Measurements from ENCODE around the gene NUDT1. TPM values are rescaled to one million over a fixed set of nuclear protein-coding genes. Genes with fewer than 3 reads are reported as not detected.

Gene NUDT1
- total RNA-seq, 6 donors from 2014 or later = 6.3 to 23.2 (median 13.9) TPM

- peaks cover 0 to 42% (median 25%) of the 10 kb centered on the region in 4 donors for H3K36me3 ChIP-seq
- no peak overlapping the region for H3K4me3 ChIP-seq
Observed at GRCh38 chr7:2237109-2237602, 4.9 kb upstream of the NUDT1 start.

DNA sequence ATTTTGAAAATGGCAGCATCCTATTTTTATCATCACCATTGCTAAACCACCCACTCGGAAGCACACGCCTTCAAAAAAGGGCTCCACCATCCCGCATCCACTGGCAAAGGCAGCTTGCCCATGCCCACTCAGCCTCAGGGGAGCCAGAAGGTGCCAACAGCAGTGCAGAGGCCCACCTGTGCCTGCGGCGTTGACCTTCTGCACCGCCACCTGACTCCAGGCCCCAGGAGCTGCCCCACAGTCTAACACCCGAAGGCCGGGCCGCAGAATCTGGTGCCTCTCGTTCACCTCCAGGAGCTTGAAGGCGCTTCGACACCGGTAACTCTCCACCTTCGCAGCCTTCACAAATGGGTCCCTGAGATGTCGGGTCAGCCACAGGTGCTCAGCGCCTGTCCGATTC lies 2.8 kb upstream of the NUDT1 start:
- Histone ChIP-seq H3K4me1 (peaks cover 8 to 41% (median 24%) of the 10 kb centered on the region in 4 donors), H3K4me3 (no peak overlapping the region), H3K9me3 (no peaks in the 10 kb centered on the region), H3K27ac (no peak overlapping the region), H3K36me3 (peaks cover 0 to 40% (median 25%) of the 10 kb centered on the region in 4 donors), H3K27me3 (no peaks in the 10 kb centered on the region)
- TF ChIP-seq POLR2A (IDR thresholded peaks at IDR 0.05) (no peak), POLR2AphosphoS5 (IDR thresholded peaks at IDR 0.05) (no peak), EP300 (IDR thresholded peaks at IDR 0.05) (no peak)
- TF ChIP-seq, protein P1, sequence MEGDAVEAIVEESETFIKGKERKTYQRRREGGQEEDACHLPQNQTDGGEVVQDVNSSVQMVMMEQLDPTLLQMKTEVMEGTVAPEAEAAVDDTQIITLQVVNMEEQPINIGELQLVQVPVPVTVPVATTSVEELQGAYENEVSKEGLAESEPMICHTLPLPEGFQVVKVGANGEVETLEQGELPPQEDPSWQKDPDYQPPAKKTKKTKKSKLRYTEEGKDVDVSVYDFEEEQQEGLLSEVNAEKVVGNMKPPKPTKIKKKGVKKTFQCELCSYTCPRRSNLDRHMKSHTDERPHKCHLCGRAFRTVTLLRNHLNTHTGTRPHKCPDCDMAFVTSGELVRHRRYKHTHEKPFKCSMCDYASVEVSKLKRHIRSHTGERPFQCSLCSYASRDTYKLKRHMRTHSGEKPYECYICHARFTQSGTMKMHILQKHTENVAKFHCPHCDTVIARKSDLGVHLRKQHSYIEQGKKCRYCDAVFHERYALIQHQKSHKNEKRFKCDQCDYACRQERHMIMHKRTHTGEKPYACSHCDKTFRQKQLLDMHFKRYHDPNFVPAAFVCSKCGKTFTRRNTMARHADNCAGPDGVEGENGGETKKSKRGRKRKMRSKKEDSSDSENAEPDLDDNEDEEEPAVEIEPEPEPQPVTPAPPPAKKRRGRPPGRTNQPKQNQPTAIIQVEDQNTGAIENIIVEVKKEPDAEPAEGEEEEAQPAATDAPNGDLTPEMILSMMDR (IDR thresholded peaks at IDR 0.05) = no peak
- 97% methylated on average over 17 of the region's 17 CpGs for WGBS, 2 donors
- ATAC-seq (ENCODE audit: low FRiP score in 2 of 2) (no peak), DNase-seq (peak in 1 of 2 donors; percentile 60)

More at GRCh38 chr7:2237109-2237602, 4.9 kb upstream of the NUDT1 start:
- peaks cover 12 to 41% (median 25%) of the 10 kb centered on the region in 4 donors for H3K4me1 ChIP-seq
- ATAC-seq (ENCODE audit: low FRiP score in 2 of 2) = peak; percentile 59 to 75
- no peaks in the 10 kb centered on the region for H3K27me3 ChIP-seq
- peak in 1 of 4 donors; percentile 53 for TF ChIP-seq POLR2A (IDR thresholded peaks at IDR 0.05)
- TF ChIP-seq EP300 (IDR thresholded peaks at IDR 0.05) = peak in 1 of 4 donors; percentile 60
- TF ChIP-seq, protein P1 (IDR thresholded peaks at IDR 0.05) = no peak
- peak; percentile 36 to 52 for TF ChIP-seq POLR2AphosphoS5 (IDR thresholded peaks at IDR 0.05)
- no peaks in the 10 kb centered on the region for H3K9me3 ChIP-seq
- peak in 1 of 2 donors; percentile 93 for DNase-seq
- WGBS, 2 donors = 55 to 69% methylated on average over 12 of the region's 12 CpGs
- H3K27ac ChIP-seq = peak overlapping the region; percentile 68 to 87 (median 76)

- Histone ChIP-seq H3K27ac (peak overlapping the region in 3 of 4 donors; percentile 76 to 85 (median 76)), H3K4me3 (peak overlapping the region; percentile 84 to 100 (median 92))
- 35 to 40% methylated on average over 21 of the region's 21 CpGs for WGBS, 2 donors
Observed at GRCh38 chr7:2242541-2243429, 759 bp downstream of the NUDT1 start.

GRCh38 chr7:2243458-2243857 lies 1.4 kb downstream of the NUDT1 start:
- Histone ChIP-seq H3K36me3 (peaks cover 0 to 11% (median 8%) of the 10 kb centered on the region in 4 donors), H3K9me3 (no peaks in the 10 kb centered on the region), H3K27me3 (no peaks in the 10 kb centered on the region), H3K4me3 (no peak overlapping the region), H3K4me1 (peaks cover 8 to 42% (median 28%) of the 10 kb centered on the region in 4 donors), H3K27ac (no peak overlapping the region)
- ATAC-seq (ENCODE audit: low FRiP score in 2 of 2) (no peak), DNase-seq (no peak)
- WGBS, 2 donors = 91 to 96% methylated on average over 11 to 12 of the region's 12 CpGs
- TF ChIP-seq POLR2A (IDR thresholded peaks at IDR 0.05) (no peak), POLR2AphosphoS5 (IDR thresholded peaks at IDR 0.05) (no peak), EP300 (IDR thresholded peaks at IDR 0.05) (no peak)
- TF ChIP-seq, protein P1 (IDR thresholded peaks at IDR 0.05) = no peak

More at GRCh38 chr7:2242541-2243429, 759 bp downstream of the NUDT1 start:
- Histone ChIP-seq H3K27me3 (no peaks in the 10 kb centered on the region), H3K4me1 (peaks cover 8 to 48% (median 30%) of the 10 kb centered on the region in 4 donors), H3K36me3 (peaks cover 0 to 18% (median 14%) of the 10 kb centered on the region in 4 donors), H3K9me3 (no peaks in the 10 kb centered on the region)
- DNase-seq = no peak
- TF ChIP-seq POLR2AphosphoS5 (IDR thresholded peaks at IDR 0.05) = no peak
- no peak for TF ChIP-seq EP300 (IDR thresholded peaks at IDR 0.05)
- TF ChIP-seq, protein P1 (IDR thresholded peaks at IDR 0.05) = peak in 1 of 6 experiments; percentile 9
- TF ChIP-seq POLR2A (IDR thresholded peaks at IDR 0.05) = no peak
- ATAC-seq (ENCODE audit: low FRiP score in 2 of 2) = no peak

Data from upper lobe of left lung (tissue), 6 donors.